B cell (primary cell): ENCODE data around the gene AEBP2. TPM values are rescaled to one million over a fixed set of nuclear protein-coding genes. Genes with fewer than 3 reads are reported as not detected.

Experiments used
- ATAC-seq: fragments of 200-7000 bp; cut with Tn5 transposase; one replicate; pipeline ENCODE4 v1.10.0; 2021; ENCODE audit warnings: low read depth, mild to moderate bottlenecking, moderate number of reproducible peaks, moderate library complexity
- CTCF ChIA-PET: fragments of 350-600 bp; sonication (Branson Sonifier 250); formaldehyde crosslinking; loops from one replicate; lab custom pipeline; 2021; ENCODE audit warnings: antibody characterized with exemption, inconsistent platforms; lab: Charles Lee
- POLR2A ChIA-PET: fragments of 350-600 bp; sonication (Branson Sonifier 250); formaldehyde crosslinking; loops from one replicate; lab custom pipeline; 2021; ENCODE audit warnings: antibody characterized with exemption; lab: Charles Lee
- DNase-seq: peaks from one replicate; pipeline ENCODE4 v3.0.0; 2013
- H2AFZ ChIP-seq: 2 replicates; pipeline ENCODE4 v1.6.1; 2012; ENCODE audit warnings: mild to moderate bottlenecking, low read depth, low read length; ENCODE audit not compliant: insufficient read depth, poor library complexity, severe bottlenecking
- H3K27ac ChIP-seq, 2 donors: 1 replicate in 1 of 2; 2 replicates in 1 of 2; pipeline ENCODE4 v1.5.1; 2012 to 2013; ENCODE audit warnings: low read length in 2 of 2, mild to moderate bottlenecking in 2 of 2, moderate library complexity in 1 of 2
- H3K27me3 ChIP-seq, 4 experiments: fragments of 200-600 bp in 1 of 4; sonication (generic) in 1 of 4; replicated peaks in 1 of 4; 1 replicate in 2 of 4; 2 replicates in 2 of 4; pipeline versions ENCODE4 v1.6.1 to v1.7.0; 2013 to 2016; ENCODE audit warnings: low read length in 3 of 4, mild to moderate bottlenecking in 2 of 4, mixed read lengths in 1 of 4, moderate library complexity in 1 of 4; ENCODE audit not compliant: insufficient read depth in 4 of 4, control insufficient read depth in 3 of 4; ENCODE audit errors: control extremely low read depth in 1 of 4
- H3K36me3 ChIP-seq, 2 experiments: replicated peaks in 1 of 2; 1 replicate in 1 of 2; 2 replicates in 1 of 2; pipeline versions ENCODE4 v1.6.1 to v1.7.1; 2013; ENCODE audit warnings: low read length in 1 of 2; ENCODE audit not compliant: insufficient read depth in 2 of 2, control insufficient read depth in 1 of 2; ENCODE audit errors: control extremely low read depth in 1 of 2, extremely low read depth in 1 of 2
- H3K4me1 ChIP-seq, 2 donors: fragments of 200-600 bp in 1 of 2; sonication (generic) in 1 of 2; 1 replicate in 1 of 2; 2 replicates in 1 of 2; pipeline versions ENCODE4 v1.5.1 to v1.6.1; 2013 to 2017; ENCODE audit warnings: low read length in 2 of 2; ENCODE audit not compliant: control insufficient read depth in 2 of 2, insufficient read depth in 2 of 2
- H3K4me2 ChIP-seq: replicated peaks from 2 replicates; pipeline ENCODE3; 2012; ENCODE audit warnings: mild to moderate bottlenecking, low read depth, low read length; ENCODE audit not compliant: poor library complexity, severe bottlenecking
- H3K4me3 ChIP-seq, 5 experiments: fragments of 200-600 bp in 1 of 5; sonication (generic) in 1 of 5; 1 replicate in 3 of 5; 2 replicates in 2 of 5; pipeline versions ENCODE4 v1.5.1 to v1.7.0; 2011 to 2016; ENCODE audit warnings: low read length in 4 of 5, mild to moderate bottlenecking in 4 of 5, low read depth in 2 of 5, control low read depth in 1 of 5, moderate library complexity in 1 of 5; ENCODE audit not compliant: insufficient read depth in 1 of 5; ENCODE audit errors: control extremely low read depth in 1 of 5, extremely low read depth in 1 of 5
- H3K79me2 ChIP-seq: fragments of 200-600 bp; sonication (generic); one replicate; pipeline ENCODE4 v1.6.0; 2016; ENCODE audit warnings: low read length; ENCODE audit not compliant: control insufficient read depth, insufficient read depth
- H3K9ac ChIP-seq: fragments of 200-600 bp; sonication (generic); 2 replicates; pipeline ENCODE4 v1.6.1; 2017; ENCODE audit warnings: mild to moderate bottlenecking, low read length, moderate library complexity
- H3K9me3 ChIP-seq, 3 donors: one replicate each; pipeline versions ENCODE4 v1.6.1 to v1.7.1; 2013; ENCODE audit warnings: low read length in 2 of 3; ENCODE audit not compliant: control insufficient read depth in 2 of 3, insufficient read depth in 1 of 3; ENCODE audit errors: control extremely low read depth in 1 of 3
- H4K20me1 ChIP-seq: 2 replicates; pipeline ENCODE4 v1.6.0; 2012; ENCODE audit warnings: mild to moderate bottlenecking, low read length; ENCODE audit not compliant: insufficient read depth, control insufficient read depth, poor library complexity, severe bottlenecking
- H3K27ac Mint-ChIP-seq: one replicate; pipeline ENCODE4 v1.8.0; 2021; ENCODE audit warnings: mixed read lengths
- H3K27me3 Mint-ChIP-seq: one replicate; pipeline ENCODE4 v1.8.0; 2021; ENCODE audit warnings: mixed read lengths
- H3K4me1 Mint-ChIP-seq: one replicate; pipeline ENCODE4 v1.8.0; 2021; ENCODE audit warnings: mixed read lengths
- H3K4me3 Mint-ChIP-seq: one replicate; pipeline ENCODE4 v1.8.0; 2021; ENCODE audit warnings: mixed read lengths
- H3K9me3 Mint-ChIP-seq: one replicate; pipeline ENCODE4 v1.8.0; 2022; ENCODE audit warnings: mixed read lengths; ENCODE audit not compliant: insufficient read depth
- CTCF ChIP-seq: fragments of 200-600 bp; IDR thresholded peaks from one replicate; pipeline ENCODE4 v1.8.0; 2022; ENCODE audit warnings: antibody characterized with exemption, mild to moderate bottlenecking
- EZH2 ChIP-seq: IDR thresholded peaks from 2 replicates; pipeline ENCODE4 v1.6.1; 2012; ENCODE audit warnings: borderline replicate concordance, low read depth, mild to moderate bottlenecking, moderate library complexity, low read length; ENCODE audit not compliant: insufficient read depth, poor library complexity, severe bottlenecking
- WGBS: methylation state at CpG from one replicate; pipeline ENCODE4 v1.1.5; 2013; ENCODE audit warnings: missing lambda C conversion rate; ENCODE audit not compliant: insufficient coverage; 5-methylcytosine and 5-hydroxymethylcytosine counted together
- intact Hi-C: fragments of 100-400 bp; cut with micrococcal nuclease; formaldehyde crosslinking; loops from one replicate; pipeline ENCODE4 v1.10.0; 2022
- polyA plus RNA-seq: library from polyadenylated mRNA; depleted of rRNA; stranded (reverse); fragments of >200 nt; gene quantifications from 2 replicates; pipeline ENCODE4 v1.2.3, GENCODE V29; 2012
- total RNA-seq, 2 donors: library from RNA; stranded (reverse); fragments of 120-200 nt in 1 of 2; gene quantifications; 1 replicate in 1 of 2; 2 replicates in 1 of 2; pipeline versions ENCODE4 v1.2.3 to v1.2.4, GENCODE V29; 2013 to 2022

Gene AEBP2
- total and polyA plus RNA-seq, 2 donors (not counting 1 experiment from before 2014, with no cell fraction given), result 12.1 to 67.8 TPM

DNA sequence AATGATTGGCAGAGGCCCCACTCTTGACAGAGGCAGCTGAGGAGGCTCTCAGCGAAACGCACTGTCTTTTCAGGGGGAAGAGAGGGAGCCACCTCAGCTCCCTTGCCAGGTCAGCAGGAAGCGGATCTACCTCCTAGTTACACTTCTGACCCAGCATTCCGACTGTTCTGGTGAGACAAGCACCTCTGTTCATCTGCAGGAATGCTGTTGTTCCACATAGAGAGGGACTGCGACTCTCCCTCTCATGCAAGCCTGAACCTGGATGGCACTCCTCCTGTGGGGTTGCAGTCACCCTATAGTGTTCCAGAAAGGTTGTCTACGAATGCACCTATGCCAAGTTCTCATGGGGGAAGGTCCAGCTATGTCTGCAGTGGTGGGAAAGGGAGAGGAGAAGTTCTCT, 37.1 kb upstream of the AEBP2 start:
- intact Hi-C loops, result no loop called here
- TF ChIP-seq EZH2 (no peak), CTCF (no peak)
- no peak overlapping the region for H3K4me2 ChIP-seq
- H3K27me3 ChIP-seq, result no peaks in the 10 kb centered on the region
- DNase-seq (no peak), ATAC-seq (no peak)
- no peaks in the 10 kb centered on the region for H3K36me3 ChIP-seq
- no peaks in the 10 kb centered on the region for H3K79me2 ChIP-seq
- no peak overlapping the region for H3K9ac ChIP-seq
- CTCF ChIA-PET, result no interaction called here
- H4K20me1 ChIP-seq, result no peaks in the 10 kb centered on the region
- 94% methylated on average over 5 of the region's 6 CpGs for WGBS
- no peaks in the 10 kb centered on the region for H3K4me1 ChIP-seq
- H3K9me3 ChIP-seq, result peaks cover 0 to 14% (median 0%) of the 10 kb centered on the region in 3 donors
- no peak overlapping the region for H3K4me3 ChIP-seq
- POLR2A ChIA-PET, result no interaction called here
- no peak overlapping the region for H3K27ac ChIP-seq
- no peaks in the 10 kb centered on the region for H3K4me1 Mint-ChIP-seq
- no peak overlapping the region for H3K4me3 Mint-ChIP-seq
- no peaks in the 10 kb centered on the region for H3K9me3 Mint-ChIP-seq
- no peak overlapping the region for H3K27ac Mint-ChIP-seq
- H3K27me3 Mint-ChIP-seq, result no peaks in the 10 kb centered on the region
- H2AFZ ChIP-seq, result no peak overlapping the region

DNA sequence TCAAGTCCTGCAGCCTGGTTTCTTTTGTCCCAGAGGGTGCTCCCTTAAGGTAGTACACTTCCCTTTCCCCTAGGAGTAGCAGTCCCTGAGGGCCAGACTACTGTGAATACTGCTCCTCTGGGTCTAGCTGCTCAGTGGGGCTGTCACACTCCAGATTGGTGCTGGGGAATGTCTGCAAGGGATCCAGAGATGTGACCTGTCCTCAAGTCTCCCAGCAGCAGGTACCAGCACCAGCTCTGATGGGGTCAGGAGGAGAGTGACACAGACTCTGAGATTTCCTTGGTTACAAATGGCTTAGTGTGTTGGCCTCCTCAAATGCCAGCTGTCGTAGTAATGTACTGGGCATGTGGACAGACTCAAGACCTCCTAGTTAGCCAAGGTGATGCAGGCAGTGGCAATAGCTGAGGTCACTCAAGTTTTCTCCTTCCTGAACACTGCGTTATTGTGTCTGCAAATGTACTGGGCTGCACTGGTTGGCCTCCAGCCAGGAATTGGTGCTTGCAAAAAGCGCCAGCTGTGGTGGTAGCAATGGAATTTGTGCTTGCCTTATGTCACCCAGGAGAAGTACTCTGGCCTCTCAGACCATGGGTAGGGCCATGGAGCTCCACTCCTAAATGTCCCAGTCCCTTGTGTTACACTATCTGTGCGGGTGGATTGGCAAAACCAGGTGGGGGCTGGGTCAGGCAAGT, 36.4 kb upstream of the AEBP2 start:
- Mint-ChIP-seq H3K4me1 (no peaks in the 10 kb centered on the region), H3K27me3 (no peaks in the 10 kb centered on the region), H3K27ac (no peak overlapping the region), H3K4me3 (no peak overlapping the region), H3K9me3 (no peaks in the 10 kb centered on the region)
- H3K4me3 ChIP-seq, result no peak overlapping the region
- H4K20me1 ChIP-seq, result no peaks in the 10 kb centered on the region
- no peaks in the 10 kb centered on the region for H3K27me3 ChIP-seq
- no peaks in the 10 kb centered on the region for H3K36me3 ChIP-seq
- H2AFZ ChIP-seq, result no peak overlapping the region
- no peak overlapping the region for H3K27ac ChIP-seq
- no peaks in the 10 kb centered on the region for H3K79me2 ChIP-seq
- peaks cover 0 to 14% (median 0%) of the 10 kb centered on the region in 3 donors for H3K9me3 ChIP-seq
- ATAC-seq, result no peak
- intact Hi-C loops, result no loop called here
- TF ChIP-seq CTCF (no peak), EZH2 (no peak)
- ChIA-PET CTCF (no interaction called here), POLR2A (no interaction called here)
- no peak for DNase-seq
- no peak overlapping the region for H3K4me2 ChIP-seq
- H3K9ac ChIP-seq, result no peak overlapping the region
- 98% methylated on average over 4 of the region's 4 CpGs for WGBS
- H3K4me1 ChIP-seq, result no peaks in the 10 kb centered on the region
